Measurements from ENCODE around the gene DACH1.
"Not testable (repeated sequence)": the region's sequence is repeated elsewhere in the genome, so short reads cannot be mapped to it uniquely, and the experiment has no call there.

DACH1 gene

GRCh38 chr13:71865874-71866334 lies 1.1 kb downstream of the DACH1 start:
- no peak for DNase-seq

- no peak for DNase-seq
Measured at GRCh38 chr13:71864986-71865873, 1.8 kb downstream of the DACH1 start.

GRCh38 chr13:71864094-71864985 lies 2.7 kb downstream of the DACH1 start:
- DNase-seq: peak in 1 of 2 donors; percentile 36

- no peak for DNase-seq
Measured at GRCh38 chr13:71863254-71863865, 3.6 kb downstream of the DACH1 start.

GRCh38 chr13:71862459-71862943 lies 4.5 kb downstream of the DACH1 start:
- DNase-seq: no peak

- no peak for DNase-seq
Measured at GRCh38 chr13:71861769-71862458, 5.1 kb downstream of the DACH1 start.

- no peak for DNase-seq
Measured at GRCh38 chr13:71860547-71861138, 6.4 kb downstream of the DACH1 start.

GRCh38 chr13:71858647-71859046 lies 8.4 kb downstream of the DACH1 start:
- no peak for DNase-seq

- no peak for DNase-seq
Measured at GRCh38 chr13:71856548-71857043, 10.4 kb downstream of the DACH1 start.

- DNase-seq: no peak
Measured at GRCh38 chr13:71854401-71854800, 12.6 kb downstream of the DACH1 start.

- DNase-seq: no peak
Measured at GRCh38 chr13:71853725-71854124, 13.3 kb downstream of the DACH1 start.

GRCh38 chr13:71852736-71853135 lies 14.3 kb downstream of the DACH1 start:
- DNase-seq: no peak

- no peak for DNase-seq
Measured at GRCh38 chr13:71851498-71852409, 15.2 kb downstream of the DACH1 start.

- no peak for DNase-seq
Measured at GRCh38 chr13:71842003-71842402, 25.0 kb downstream of the DACH1 start.

GRCh38 chr13:71838842-71839241 lies 28.2 kb downstream of the DACH1 start:
- no peak for DNase-seq

- not testable (repeated sequence) for DNase-seq
Measured at GRCh38 chr13:71837582-71837981, 29.4 kb downstream of the DACH1 start.

GRCh38 chr13:71831716-71832115 lies 35.3 kb downstream of the DACH1 start:
- no peak for DNase-seq

GRCh38 chr13:71830736-71831135 lies 36.3 kb downstream of the DACH1 start:
- no peak for DNase-seq

- DNase-seq: no peak
Measured at GRCh38 chr13:71830323-71830722, 36.7 kb downstream of the DACH1 start.

GRCh38 chr13:71829547-71829946 lies 37.5 kb downstream of the DACH1 start:
- DNase-seq: no peak

- DNase-seq: no peak
Measured at GRCh38 chr13:71828564-71828963, 38.4 kb downstream of the DACH1 start.
